Large intestine (tissue), 3 donors: ENCODE measurements around the gene ISG20L2. TPM values are rescaled to one million over a fixed set of nuclear protein-coding genes. Genes with fewer than 3 reads are reported as not detected.

Source experiments
- DNase-seq, 2 donors: peaks; one replicate each; pipeline versions ENCODE4 v3.0.0 to v3.0.0-alpha.2; 2013
- H3K27ac ChIP-seq: one replicate; pipeline ENCODE4 v1.5.1; 2013; ENCODE audit warnings: low read length
- H3K27me3 ChIP-seq: 2 replicates; pipeline ENCODE4 v1.6.1; 2013; ENCODE audit warnings: low read length; ENCODE audit not compliant: control insufficient read depth, insufficient read depth
- H3K36me3 ChIP-seq: 2 replicates; pipeline ENCODE4 v1.6.1; 2013; ENCODE audit warnings: low read length; ENCODE audit not compliant: control insufficient read depth, insufficient read depth
- H3K4me1 ChIP-seq: one replicate; pipeline ENCODE4 v1.6.1; 2013; ENCODE audit warnings: low read length; ENCODE audit not compliant: control insufficient read depth, insufficient read depth
- H3K4me3 ChIP-seq: one replicate; pipeline ENCODE4 v1.5.1; 2013; ENCODE audit warnings: low read length
- H3K9me3 ChIP-seq: one replicate; pipeline ENCODE4 v1.6.1; 2013; ENCODE audit warnings: mild to moderate bottlenecking, low read depth, low read length, moderate library complexity; ENCODE audit not compliant: control insufficient read depth
- WGBS: methylation state at CpG from one replicate; pipeline ENCODE4 v1.1.5; 2013; ENCODE audit warnings: low lambda C conversion rate; ENCODE audit not compliant: insufficient coverage; 5-methylcytosine and 5-hydroxymethylcytosine counted together
- polyA plus RNA-seq: library from polyadenylated mRNA; unstranded; fragments of 120-200 nt; gene quantifications from one replicate; pipeline ENCODE4 v1.2.1, GENCODE V29; 2013

ISG20L2 gene
- polyA plus RNA-seq, 1 donor, result 36.6 TPM

DNA sequence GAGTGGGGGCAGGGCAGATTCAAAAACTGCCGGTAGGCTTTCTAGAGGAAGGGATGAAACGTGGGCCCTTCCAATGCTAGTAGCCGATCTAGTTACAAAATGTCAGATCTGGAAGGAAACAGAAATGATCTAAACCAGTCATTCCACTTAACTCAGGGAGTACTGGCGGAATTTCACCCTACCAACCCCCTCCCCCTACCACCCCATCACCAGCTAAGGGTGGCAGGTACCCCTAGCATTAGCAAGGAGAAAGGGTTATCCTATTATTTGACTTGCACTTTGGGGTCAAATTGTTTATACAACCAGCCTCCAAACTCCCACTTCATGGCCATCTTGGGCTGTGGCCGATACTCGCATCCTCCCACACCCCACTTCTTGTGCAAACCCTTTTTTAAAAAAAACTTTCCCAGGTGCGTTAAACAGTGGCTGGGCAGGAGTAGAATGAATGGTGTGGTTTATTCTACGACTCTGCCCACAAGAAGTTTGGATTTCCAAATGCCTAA lies 13.0 kb upstream of the ISG20L2 start:
- Histone ChIP-seq H3K4me3 (peak overlapping the region; percentile 28), H3K4me1 (peaks cover 21% of the 10 kb centered on the region)
- no peak for DNase-seq

DNA sequence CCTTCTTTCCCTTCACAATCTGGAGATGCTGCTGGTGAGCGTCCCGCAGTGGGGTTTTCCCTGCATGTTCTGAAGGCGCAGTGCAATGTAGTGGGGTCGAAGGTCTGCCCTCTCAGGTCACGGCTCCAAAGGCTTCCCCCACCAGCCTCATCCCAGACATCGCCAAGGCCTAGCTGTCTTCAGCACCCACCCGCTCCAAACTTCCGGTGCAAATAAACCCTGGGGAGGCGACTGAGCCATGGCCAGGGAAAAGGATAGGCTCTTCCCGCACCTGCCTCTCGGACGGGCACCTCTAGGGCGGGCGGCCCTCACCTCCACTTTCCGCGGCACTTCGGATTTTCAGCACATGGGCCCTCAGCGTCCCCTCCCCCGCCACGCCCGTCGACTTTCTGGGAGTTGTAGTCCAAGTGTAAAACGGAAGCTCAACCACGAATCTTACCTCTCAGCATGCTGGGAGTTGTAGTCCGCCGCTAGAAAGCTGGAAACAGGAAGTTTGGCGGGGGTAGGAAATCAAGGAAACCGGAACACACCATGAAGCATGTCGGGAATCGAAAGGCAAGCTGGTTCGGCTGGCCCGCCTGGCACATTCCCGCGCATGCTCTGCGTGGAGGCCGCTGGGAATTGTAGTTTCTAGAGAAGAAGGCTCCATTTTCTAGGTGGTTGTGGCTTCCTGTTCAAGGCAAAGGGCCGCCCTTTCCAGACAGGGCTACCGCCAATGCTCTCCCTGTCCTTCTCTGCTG lies 12.3 kb upstream of the ISG20L2 start, which contains the start of gene MRPL24:
TSS of gene MRPL24 (minus strand) at position 348 of the 740 bp plus-strand sequence. CDS start 2,384 bp downstream, outside the sequence.
- H3K4me1 ChIP-seq, result peaks cover 16% of the 10 kb centered on the region
- peak within 1 kb of the TSS; percentile 67 for H3K4me3 ChIP-seq
- peak; percentile 99 to 100 for DNase-seq
- H3K9me3 ChIP-seq, result no peaks in the 10 kb centered on the region
- 0% methylated on average over 1 of the region's 38 CpGs for WGBS
- peaks cover 58% of the 10 kb centered on the region for H3K36me3 ChIP-seq
- peak within 1 kb of the TSS; percentile 81 for H3K27ac ChIP-seq
- no peaks in the 10 kb centered on the region for H3K27me3 ChIP-seq

More for the DNA sequence above, 13.0 kb upstream of the ISG20L2 start:
- Histone ChIP-seq H3K27me3 (no peaks in the 10 kb centered on the region), H3K9me3 (no peaks in the 10 kb centered on the region), H3K27ac (peak overlapping the region; percentile 81), H3K36me3 (peaks cover 54% of the 10 kb centered on the region)
- no CpG with 5 or more reads among the region's 8 CpGs for WGBS

DNA sequence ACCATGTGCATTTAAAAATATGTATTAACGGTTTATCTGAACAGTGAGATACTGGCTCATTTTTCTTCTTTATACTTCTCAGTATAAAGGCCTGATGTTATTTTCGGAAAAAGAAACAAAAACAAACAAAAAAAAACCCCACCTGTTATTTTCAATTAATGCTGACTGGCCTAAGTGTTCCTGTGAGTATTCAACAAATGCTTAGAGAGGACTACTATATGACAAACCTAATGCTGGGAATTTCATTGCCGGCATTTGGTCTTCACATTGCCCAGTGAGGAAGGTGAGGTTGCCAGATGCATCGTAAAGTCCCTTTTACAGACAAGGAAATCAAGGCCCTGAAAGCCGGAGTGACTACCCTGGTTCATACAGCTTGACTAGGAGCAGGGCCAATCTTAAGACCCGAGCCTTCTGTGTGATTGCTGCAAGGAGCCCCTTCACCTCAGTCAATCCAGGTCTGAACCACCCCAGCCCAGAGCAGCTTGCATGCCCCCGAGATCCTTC lies 11.7 kb upstream of the ISG20L2 start:
- Histone ChIP-seq H3K36me3 (peaks cover 60% of the 10 kb centered on the region), H3K27me3 (no peaks in the 10 kb centered on the region), H3K4me3 (peak overlapping the region; percentile 67), H3K27ac (peak overlapping the region; percentile 57), H3K9me3 (no peaks in the 10 kb centered on the region), H3K4me1 (peaks cover 9% of the 10 kb centered on the region)
- no peak for DNase-seq
- 73% methylated on average over 1 of the region's 7 CpGs for WGBS

DNA sequence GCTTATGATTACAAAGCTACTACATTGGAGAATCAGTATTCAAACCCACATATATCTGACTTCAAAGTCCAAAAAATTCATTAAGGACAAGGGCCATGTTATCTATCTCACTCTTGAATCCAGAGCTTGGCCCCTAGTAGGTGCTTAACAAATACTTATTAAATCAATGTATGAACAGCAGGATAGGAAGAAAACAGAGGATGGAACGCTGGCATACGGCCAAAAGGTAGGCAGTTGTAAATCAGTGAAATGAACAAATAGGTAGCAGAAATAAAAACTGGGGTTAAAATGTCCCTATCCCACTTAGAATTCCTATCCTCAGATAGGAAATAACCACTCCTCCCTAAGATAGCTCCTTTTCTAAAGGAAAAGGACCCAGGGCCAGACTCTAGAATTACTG lies 10.3 kb upstream of the ISG20L2 start:
- 100% methylated on average over 1 of the region's 2 CpGs for WGBS

DNA sequence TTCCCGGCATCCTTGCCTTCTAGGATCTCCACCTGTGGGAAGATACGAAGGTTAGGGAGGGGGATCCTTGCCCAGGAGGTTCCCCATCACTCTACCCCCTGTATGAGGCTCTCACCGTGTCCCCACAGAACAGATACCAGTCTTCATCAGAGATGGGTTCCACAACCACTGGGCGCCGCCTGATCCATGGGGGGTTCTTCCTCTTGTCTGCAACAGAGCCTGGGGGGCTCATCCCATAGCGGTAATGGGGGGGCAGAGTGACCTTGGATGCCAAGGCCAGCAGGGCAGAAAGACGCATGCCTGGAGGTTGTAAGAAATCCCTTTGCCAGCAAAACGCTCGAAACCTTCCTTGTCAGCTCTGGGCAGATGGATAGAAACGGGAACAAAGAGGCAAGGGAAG lies 9.8 kb upstream of the ISG20L2 start:
- no peak overlapping the region for H3K27ac ChIP-seq
- peaks cover 4% of the 10 kb centered on the region for H3K4me1 ChIP-seq
- WGBS, result no CpG with 5 or more reads among the region's 10 CpGs
- H3K36me3 ChIP-seq, result peaks cover 52% of the 10 kb centered on the region
- no peak overlapping the region for H3K4me3 ChIP-seq
- H3K9me3 ChIP-seq, result no peaks in the 10 kb centered on the region
- H3K27me3 ChIP-seq, result no peaks in the 10 kb centered on the region
- no peak for DNase-seq

More for the DNA sequence above, 10.3 kb upstream of the ISG20L2 start:
- H3K9me3 ChIP-seq, result no peaks in the 10 kb centered on the region
- peaks cover 4% of the 10 kb centered on the region for H3K4me1 ChIP-seq
- DNase-seq, result no peak
- H3K27me3 ChIP-seq, result no peaks in the 10 kb centered on the region
- H3K36me3 ChIP-seq, result peaks cover 52% of the 10 kb centered on the region
- no peak overlapping the region for H3K27ac ChIP-seq
- H3K4me3 ChIP-seq, result no peak overlapping the region

DNA sequence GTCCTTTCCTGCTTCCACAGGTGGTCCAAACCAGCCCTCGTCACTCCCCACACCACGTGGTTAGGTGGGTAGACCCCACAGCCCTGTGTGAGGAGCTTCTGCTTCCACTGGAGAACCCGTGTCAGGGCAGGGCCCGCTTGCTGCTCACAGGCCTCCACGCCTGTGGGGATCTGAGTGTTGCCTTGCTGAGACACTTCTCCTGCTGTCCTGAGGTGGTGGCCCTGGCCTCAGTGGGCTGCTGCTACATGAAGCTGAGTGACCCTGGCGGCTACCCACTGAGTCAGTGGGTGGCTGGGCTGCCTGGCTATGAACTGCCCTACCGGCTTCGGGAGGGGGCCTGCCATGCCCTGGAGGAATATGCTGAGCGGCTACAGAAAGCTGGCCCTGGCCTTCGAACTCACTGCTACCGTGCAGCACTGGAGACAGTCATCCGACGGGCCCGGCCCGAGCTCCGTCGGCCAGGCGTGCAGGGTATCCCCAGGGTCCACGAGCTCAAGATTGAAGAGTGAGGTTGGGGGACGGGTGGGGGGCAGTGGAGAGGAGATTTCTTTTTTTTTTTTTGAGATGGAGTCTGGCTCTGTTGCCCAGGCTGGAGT lies 5.5 kb upstream of the ISG20L2 start:
- Histone ChIP-seq H3K36me3 (peaks cover 50% of the 10 kb centered on the region), H3K27ac (no peak overlapping the region), H3K4me3 (no peak overlapping the region), H3K9me3 (no peaks in the 10 kb centered on the region), H3K4me1 (peaks cover 8% of the 10 kb centered on the region), H3K27me3 (no peaks in the 10 kb centered on the region)
- WGBS, result no CpG with 5 or more reads among the region's 20 CpGs
- DNase-seq, result no peak

DNA sequence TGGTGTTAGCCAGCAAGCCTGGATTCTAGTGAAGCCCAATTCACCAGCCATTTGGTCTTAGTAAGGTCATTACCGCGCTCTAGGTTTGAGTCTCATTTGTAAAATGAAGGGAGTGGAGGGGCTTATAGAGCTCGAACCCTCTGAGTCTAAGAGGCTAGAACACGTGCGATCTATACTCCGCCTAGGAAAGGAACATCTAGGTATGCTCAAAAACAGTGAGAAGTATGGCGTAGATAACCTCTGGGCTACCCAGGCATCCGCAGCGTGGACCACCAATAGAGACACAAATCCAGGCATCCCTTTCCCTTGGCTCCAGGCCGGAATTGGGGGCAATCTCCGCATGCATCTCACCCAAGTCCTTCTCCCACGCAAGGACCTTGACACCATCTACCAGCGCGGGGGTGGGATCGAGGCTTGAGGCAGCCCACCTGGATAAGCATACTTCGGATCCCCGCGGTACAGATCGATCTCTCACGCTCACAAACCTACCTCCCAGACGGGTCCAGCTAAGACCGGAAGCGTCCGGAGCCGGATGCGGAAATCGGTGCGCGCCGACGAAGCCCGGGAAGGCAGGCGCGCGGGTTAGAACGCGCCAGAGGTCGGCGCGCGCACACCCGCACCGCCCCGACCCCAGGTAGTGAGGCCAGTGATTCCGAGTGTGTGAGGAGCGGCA lies 504 bp downstream of the ISG20L2 start, which contains the start of gene METTL25B:
TSS of gene METTL25B (plus strand) at position 544 of the 673 bp plus-strand sequence. CDS start 636 bp downstream, outside the sequence.
- Histone ChIP-seq H3K4me3 (peak within 1 kb of the TSS; percentile 76), H3K27me3 (no peaks in the 10 kb centered on the region), H3K36me3 (peaks cover 32% of the 10 kb centered on the region), H3K27ac (peak within 1 kb of the TSS; percentile 94), H3K4me1 (peaks cover 33% of the 10 kb centered on the region), H3K9me3 (no peaks in the 10 kb centered on the region)
- no CpG with 5 or more reads among the region's 46 CpGs for WGBS
- DNase-seq, result peak; percentile 79 to 88

DNA sequence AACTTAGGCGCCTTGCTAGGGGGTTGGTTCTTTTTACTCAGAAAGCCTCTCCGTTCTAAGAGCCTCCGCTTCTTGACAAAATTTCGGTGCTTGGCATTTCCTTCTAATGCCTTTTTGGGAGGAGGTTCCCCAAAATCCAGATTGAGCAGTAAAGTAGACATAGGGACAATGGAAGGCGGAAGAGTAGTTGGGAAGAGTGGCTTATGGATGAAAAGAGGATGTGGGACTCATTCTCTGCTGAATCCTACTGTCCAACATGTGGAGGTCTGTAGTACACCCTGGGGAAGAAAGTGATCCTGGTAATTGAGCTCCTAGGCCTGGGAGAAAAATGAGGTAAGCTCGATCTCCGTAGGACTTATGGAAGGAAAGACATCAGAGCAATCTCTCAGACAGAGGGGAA lies 1.1 kb downstream of the ISG20L2 start:
- H3K4me3 ChIP-seq, result peak overlapping the region; percentile 76
- peak overlapping the region; percentile 94 for H3K27ac ChIP-seq
- DNase-seq, result no peak
- no peaks in the 10 kb centered on the region for H3K27me3 ChIP-seq
- H3K36me3 ChIP-seq, result peaks cover 32% of the 10 kb centered on the region
- H3K9me3 ChIP-seq, result no peaks in the 10 kb centered on the region
- 0% methylated on average over 2 of the region's 7 CpGs for WGBS
- H3K4me1 ChIP-seq, result peaks cover 33% of the 10 kb centered on the region

DNA sequence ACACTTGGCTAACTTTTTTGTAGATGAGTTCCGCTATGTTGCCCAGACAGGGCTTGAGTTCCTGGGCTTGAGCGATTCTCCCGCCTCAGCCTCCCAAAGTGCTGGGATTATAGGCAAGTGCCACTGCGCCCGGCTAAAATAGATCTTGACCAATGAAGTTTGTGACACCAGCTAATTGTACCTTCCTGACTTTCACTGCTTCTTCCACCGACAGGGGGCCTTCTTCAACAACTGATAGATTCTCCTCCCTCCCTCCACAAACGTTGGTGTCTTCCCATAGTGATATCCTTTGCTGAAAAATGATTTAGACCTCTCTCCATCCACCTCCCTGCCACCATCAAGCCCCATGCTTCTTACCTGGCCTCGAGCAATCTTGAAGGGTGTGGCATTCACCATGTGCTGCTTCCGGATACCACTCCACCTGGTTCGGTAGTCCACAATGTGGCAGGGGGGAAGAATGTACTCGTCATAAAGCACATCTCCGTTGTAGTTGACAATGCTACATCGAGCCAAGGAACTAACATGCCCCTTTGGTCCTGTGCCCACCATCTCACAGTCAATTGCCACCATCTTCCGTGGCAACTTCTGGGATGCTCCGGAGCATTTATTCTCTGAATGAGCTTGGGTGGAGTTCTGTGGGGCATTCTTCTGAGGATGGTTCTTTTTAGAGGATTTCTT lies 1.9 kb downstream of the ISG20L2 start:
- Histone ChIP-seq H3K36me3 (peaks cover 28% of the 10 kb centered on the region), H3K4me3 (peak overlapping the region; percentile 76), H3K27ac (no peak overlapping the region), H3K9me3 (no peaks in the 10 kb centered on the region), H3K4me1 (peaks cover 33% of the 10 kb centered on the region), H3K27me3 (no peaks in the 10 kb centered on the region)
- 40% methylated on average over 2 of the region's 15 CpGs for WGBS
- DNase-seq, result peak in 1 of 2 donors; percentile 58
